ENCODE measurements around the gene ARL8B.

- TF ChIP-seq POLR2AphosphoS5 (IDR thresholded peaks at IDR 0.05; ENCODE audit: low read depth, low read length), result no peak
- TF ChIP-seq TAF1 (IDR thresholded peaks at IDR 0.05; ENCODE audit: borderline replicate concordance, low read depth, low read length), result no peak
These were observed 38.2 kb downstream of the ARL8B start for GRCh38 chr3:5160321-5160720.
